Measurements from ENCODE around the gene AARS1.
"Not testable (repeated sequence)": the region's sequence is repeated elsewhere in the genome, so short reads cannot be mapped to it uniquely, and the experiment has no call there.

AARS1 gene

DNA sequence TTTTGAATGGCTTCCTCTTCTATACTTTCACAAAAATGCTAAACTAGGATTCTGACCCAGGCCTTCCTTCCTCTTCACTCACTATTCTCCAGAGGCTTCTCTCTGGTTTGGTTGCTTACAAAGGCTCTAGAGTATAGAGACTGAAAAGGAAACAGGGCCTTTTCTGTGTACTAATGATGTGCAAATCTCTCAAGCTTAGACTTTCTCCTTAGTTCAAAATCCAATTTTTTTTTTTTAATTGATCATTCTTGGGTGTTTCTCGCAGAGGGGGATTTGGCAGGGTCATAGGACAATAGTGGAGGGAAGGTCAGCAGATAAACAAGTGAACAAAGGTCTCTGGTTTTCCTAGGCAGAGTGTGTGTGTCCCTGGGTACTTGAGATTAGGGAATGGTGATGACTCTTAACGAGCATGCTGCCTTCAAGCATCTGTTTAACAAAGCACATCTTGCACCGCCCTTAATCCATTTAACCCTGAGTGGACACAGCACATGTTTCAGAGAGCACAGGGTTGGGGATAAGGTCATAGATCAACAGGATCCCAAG, 65.3 kb downstream of the AARS1 start:
- H3K4me3 ChIP-seq (ENCODE audit: low read depth, low read length); H3K27ac ChIP-seq (ENCODE audit: low read depth, low read length); H3K9ac ChIP-seq (ENCODE audit: low read length); H3K36me3 ChIP-seq (ENCODE audit: control insufficient read depth, insufficient read depth, low read length); H3K9me3 ChIP-seq (ENCODE audit: control insufficient read depth, insufficient read depth, low read depth, low read length); H3K27me3 ChIP-seq (ENCODE audit: control insufficient read depth, insufficient read depth, low read length); H3K4me1 ChIP-seq (ENCODE audit: control insufficient read depth, insufficient read depth, low read length): not testable (repeated sequence)

DNA sequence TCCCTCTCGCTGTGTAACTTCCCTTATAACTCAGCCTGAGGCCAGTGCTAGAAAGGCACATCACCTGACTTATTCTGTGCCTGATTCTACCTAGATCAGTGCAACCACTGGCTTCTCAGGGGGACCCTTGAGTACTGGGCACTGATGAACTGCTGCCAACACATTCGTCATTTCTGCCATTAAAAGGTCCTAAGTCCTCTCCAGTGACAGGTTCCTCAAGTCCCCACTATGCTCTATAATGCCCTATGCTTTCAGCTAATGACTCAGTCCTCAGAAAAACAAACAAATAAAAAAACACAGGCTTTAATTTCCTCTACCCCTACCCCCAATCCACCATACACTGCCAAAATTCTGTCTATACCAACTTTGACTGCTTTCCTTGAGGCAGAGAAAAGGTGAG, 66.1 kb downstream of the AARS1 start:
- not testable (repeated sequence) for H3K27me3 ChIP-seq (ENCODE audit: control insufficient read depth, insufficient read depth, low read length)

DNA sequence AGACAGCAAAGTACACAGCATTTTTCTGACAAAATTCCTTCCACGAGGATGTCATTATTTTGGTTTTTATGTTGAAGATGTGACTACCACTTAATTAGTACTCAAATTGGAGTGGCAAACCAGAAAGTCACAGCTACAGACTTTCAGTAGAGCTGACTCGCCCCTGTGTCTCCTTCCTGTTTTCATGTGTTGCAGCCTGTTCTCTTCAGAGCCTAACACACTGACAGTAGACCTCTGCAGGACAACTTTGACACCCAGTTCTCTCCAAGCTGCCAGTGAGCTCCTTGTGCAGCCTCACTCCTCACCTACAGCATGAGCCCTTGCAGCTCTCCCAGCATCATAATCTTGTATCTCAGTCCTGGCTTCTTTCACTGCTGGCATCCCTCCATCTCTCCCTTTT, 66.7 kb downstream of the AARS1 start:
- not testable (repeated sequence) for H3K27ac ChIP-seq (ENCODE audit: low read depth, low read length); H3K36me3 ChIP-seq (ENCODE audit: control insufficient read depth, insufficient read depth, low read length); H3K27me3 ChIP-seq (ENCODE audit: control insufficient read depth, insufficient read depth, low read length)

More for the DNA sequence above, 66.1 kb downstream of the AARS1 start:
- not testable (repeated sequence) for H3K36me3 ChIP-seq (ENCODE audit: control insufficient read depth, insufficient read depth, low read length); H3K4me1 ChIP-seq (ENCODE audit: control insufficient read depth, insufficient read depth, low read length); H3K9ac ChIP-seq (ENCODE audit: low read length); H3K27ac ChIP-seq (ENCODE audit: low read depth, low read length); H3K9me3 ChIP-seq (ENCODE audit: control insufficient read depth, insufficient read depth, low read depth, low read length); H3K4me3 ChIP-seq (ENCODE audit: low read depth, low read length)

DNA sequence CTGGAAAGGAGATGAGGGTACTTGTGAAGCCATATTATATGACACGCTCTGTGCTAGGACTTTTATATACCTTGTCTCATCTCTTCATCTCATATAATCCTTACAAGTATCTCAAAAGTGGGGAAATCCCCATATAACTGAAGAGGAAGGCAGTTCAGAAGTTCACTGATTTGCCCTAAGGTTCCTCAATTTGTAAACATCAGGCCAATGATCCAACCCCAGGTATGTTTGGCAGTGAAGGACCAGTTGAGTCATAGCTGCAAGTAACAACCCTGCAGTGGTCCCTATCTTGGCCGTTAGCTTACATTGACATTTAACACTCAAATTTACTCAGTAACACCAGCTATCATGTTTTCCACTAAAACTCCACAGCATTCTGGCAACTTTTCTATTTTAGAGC, 70.7 kb downstream of the AARS1 start:
- H3K9me3 ChIP-seq (ENCODE audit: control insufficient read depth, insufficient read depth, low read depth, low read length); H3K27me3 ChIP-seq (ENCODE audit: control insufficient read depth, insufficient read depth, low read length); H3K4me3 ChIP-seq (ENCODE audit: low read depth, low read length); H3K36me3 ChIP-seq (ENCODE audit: control insufficient read depth, insufficient read depth, low read length); H3K9ac ChIP-seq (ENCODE audit: low read length); H3K4me1 ChIP-seq (ENCODE audit: control insufficient read depth, insufficient read depth, low read length); H3K27ac ChIP-seq (ENCODE audit: low read depth, low read length): not testable (repeated sequence)

More for the DNA sequence above, 66.7 kb downstream of the AARS1 start:
- H3K9ac ChIP-seq (ENCODE audit: low read length); H3K9me3 ChIP-seq (ENCODE audit: control insufficient read depth, insufficient read depth, low read depth, low read length); H3K4me3 ChIP-seq (ENCODE audit: low read depth, low read length); H3K4me1 ChIP-seq (ENCODE audit: control insufficient read depth, insufficient read depth, low read length): not testable (repeated sequence)

DNA sequence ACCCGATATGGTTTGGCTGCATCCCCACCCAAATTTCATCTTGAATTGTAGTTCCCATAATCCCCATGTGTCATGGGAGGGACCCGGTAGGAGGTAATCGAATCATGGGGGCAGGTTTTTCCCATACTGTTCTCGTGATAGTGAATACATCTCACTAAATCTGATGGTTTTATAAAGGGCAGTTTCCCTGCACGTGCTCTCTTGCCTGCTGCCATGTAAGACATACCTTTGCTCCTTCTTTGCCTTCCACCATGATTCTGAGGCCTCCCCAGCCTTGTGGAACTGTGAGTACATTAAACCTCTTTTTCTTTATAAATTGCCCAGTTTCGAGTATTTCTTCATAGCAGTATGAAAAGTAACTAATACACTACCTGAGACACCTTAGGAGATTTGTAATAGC, 82.9 kb downstream of the AARS1 start:
- H3K27me3 ChIP-seq (ENCODE audit: control insufficient read depth, insufficient read depth, low read length); H3K36me3 ChIP-seq (ENCODE audit: control insufficient read depth, insufficient read depth, low read length); H3K4me3 ChIP-seq (ENCODE audit: low read depth, low read length); H3K27ac ChIP-seq (ENCODE audit: low read depth, low read length); H3K4me1 ChIP-seq (ENCODE audit: control insufficient read depth, insufficient read depth, low read length); H3K9me3 ChIP-seq (ENCODE audit: control insufficient read depth, insufficient read depth, low read depth, low read length); H3K9ac ChIP-seq (ENCODE audit: low read length): not testable (repeated sequence)

DNA sequence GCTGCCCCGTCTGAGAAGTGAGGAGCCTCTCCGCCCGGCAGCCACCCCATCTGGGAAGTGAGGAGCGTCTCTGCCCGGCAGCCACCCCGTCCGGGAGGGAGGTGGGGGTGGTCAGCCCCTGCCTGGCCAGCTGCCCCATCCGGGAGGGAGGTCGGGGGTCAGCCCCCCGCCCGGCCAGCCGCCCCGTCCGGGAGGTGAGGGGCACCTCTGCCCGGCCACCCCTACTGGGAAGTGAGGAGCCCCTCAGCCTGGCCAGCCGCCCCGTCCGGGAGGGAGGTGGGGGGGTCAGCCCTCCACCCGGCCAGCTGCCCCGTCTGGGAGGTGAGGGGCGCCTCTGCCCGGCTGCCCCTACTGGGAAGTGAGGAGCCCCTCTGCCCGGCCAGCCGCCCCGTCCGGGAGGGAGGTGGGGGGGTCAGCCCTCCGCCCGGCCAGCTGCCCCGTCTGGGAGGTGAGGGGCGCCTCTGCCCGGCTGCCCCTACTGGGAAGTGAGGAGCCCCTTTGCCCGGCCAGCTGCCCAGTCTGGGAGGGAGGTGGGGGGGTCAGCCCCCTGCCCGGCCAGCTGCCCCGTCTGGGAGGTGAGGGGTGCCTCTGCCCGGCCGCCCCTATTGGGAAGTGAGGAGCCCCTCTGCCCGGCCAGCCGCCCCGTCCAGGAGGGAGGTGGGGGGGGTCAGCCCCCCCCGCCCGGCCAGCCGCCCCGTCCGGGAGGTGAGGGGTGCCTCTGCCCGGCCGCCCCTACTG, 84.5 kb downstream of the AARS1 start:
- H3K27me3 ChIP-seq (ENCODE audit: control insufficient read depth, insufficient read depth, low read length); H3K36me3 ChIP-seq (ENCODE audit: control insufficient read depth, insufficient read depth, low read length); H3K4me1 ChIP-seq (ENCODE audit: control insufficient read depth, insufficient read depth, low read length); H3K9ac ChIP-seq (ENCODE audit: low read length); H3K9me3 ChIP-seq (ENCODE audit: control insufficient read depth, insufficient read depth, low read depth, low read length); H3K27ac ChIP-seq (ENCODE audit: low read depth, low read length); H3K4me3 ChIP-seq (ENCODE audit: low read depth, low read length): not testable (repeated sequence)

DNA sequence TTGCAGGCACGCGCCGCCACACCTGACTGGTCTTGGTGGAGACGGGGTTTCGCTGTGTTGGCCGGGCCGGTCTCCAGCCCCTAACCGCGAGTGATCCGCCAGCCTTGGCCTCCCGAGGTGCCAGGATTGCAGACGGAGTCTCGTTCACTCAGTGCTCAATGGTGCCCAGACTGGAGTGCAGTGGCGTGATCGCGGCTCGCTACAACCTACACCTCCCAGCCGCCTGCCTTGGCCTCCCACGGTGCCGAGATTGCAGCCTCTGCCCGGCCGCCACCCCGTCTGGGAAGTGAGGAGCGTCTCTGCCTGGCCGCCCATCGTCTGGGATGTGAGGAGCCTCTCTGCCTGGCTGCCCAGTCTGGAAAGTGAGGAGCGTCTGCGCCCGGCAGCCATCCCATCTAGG, 85.3 kb downstream of the AARS1 start:
- H3K36me3 ChIP-seq (ENCODE audit: control insufficient read depth, insufficient read depth, low read length); H3K9ac ChIP-seq (ENCODE audit: low read length); H3K9me3 ChIP-seq (ENCODE audit: control insufficient read depth, insufficient read depth, low read depth, low read length); H3K27me3 ChIP-seq (ENCODE audit: control insufficient read depth, insufficient read depth, low read length); H3K4me1 ChIP-seq (ENCODE audit: control insufficient read depth, insufficient read depth, low read length); H3K27ac ChIP-seq (ENCODE audit: low read depth, low read length); H3K4me3 ChIP-seq (ENCODE audit: low read depth, low read length): not testable (repeated sequence)

DNA sequence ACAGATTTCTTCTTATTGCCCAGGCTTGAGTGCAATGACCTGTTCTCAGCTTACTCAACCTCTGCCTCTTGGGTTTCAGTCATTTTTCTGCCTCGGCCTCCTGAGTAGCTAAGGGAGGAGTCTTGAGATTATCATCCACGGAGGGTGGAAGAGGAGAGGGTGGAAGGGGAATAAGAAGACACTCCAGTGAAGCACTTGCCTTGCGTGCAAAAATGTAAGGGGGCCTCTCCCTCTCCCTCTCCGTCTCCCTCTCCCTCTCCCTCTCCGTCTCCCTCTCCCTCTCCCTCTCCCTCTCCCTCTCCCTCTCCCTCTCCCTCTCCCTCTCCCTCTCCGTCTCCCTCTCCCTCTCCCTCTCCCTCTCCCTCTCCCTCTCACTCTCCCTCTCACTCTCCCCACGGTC, 85.8 kb downstream of the AARS1 start:
- H3K27me3 ChIP-seq (ENCODE audit: control insufficient read depth, insufficient read depth, low read length); H3K9me3 ChIP-seq (ENCODE audit: control insufficient read depth, insufficient read depth, low read depth, low read length); H3K4me3 ChIP-seq (ENCODE audit: low read depth, low read length); H3K4me1 ChIP-seq (ENCODE audit: control insufficient read depth, insufficient read depth, low read length); H3K27ac ChIP-seq (ENCODE audit: low read depth, low read length); H3K36me3 ChIP-seq (ENCODE audit: control insufficient read depth, insufficient read depth, low read length); H3K9ac ChIP-seq (ENCODE audit: low read length): not testable (repeated sequence)
